ENCODE results near the gene RBM33. TPM values are rescaled to one million over a fixed set of nuclear protein-coding genes. Genes with fewer than 3 reads are reported as not detected.

Gene RBM33
- total RNA-seq, 1 donor from 2014 or later = 50.5 TPM

- Histone ChIP-seq H2AFZ (ENCODE audit: low read depth, low read length) (no peak overlapping the region), H3K27ac (ENCODE audit: low read depth, low read length) (no peak overlapping the region), H3K9me3 (ENCODE audit: insufficient read depth, low read depth, low read length) (no peaks in the 10 kb centered on the region), H3K4me2 (ENCODE audit: low read length) (no peak overlapping the region), H3K4me1 (ENCODE audit: insufficient read depth, low read length) (no peaks in the 10 kb centered on the region), H4K20me1 (ENCODE audit: insufficient read depth, low read length) (no peaks in the 10 kb centered on the region), H3K9ac (ENCODE audit: low read length) (no peak overlapping the region), H3K79me2 (ENCODE audit: insufficient read depth, low read length) (no peaks in the 10 kb centered on the region), H3K27me3 (ENCODE audit: insufficient read depth, low read length) (no peaks in the 10 kb centered on the region), H3K36me3 (ENCODE audit: insufficient read depth, low read length) (no peaks in the 10 kb centered on the region), H3K4me3 (ENCODE audit: insufficient read depth, low read depth, low read length) (no peak overlapping the region)
- Mint-ChIP-seq H3K9me3 (ENCODE audit: unreplicated experiment) (peaks cover 19% of the 10 kb centered on the region), H3K27me3 (ENCODE audit: low read depth, unreplicated experiment) (no peaks in the 10 kb centered on the region), H3K27ac (ENCODE audit: unreplicated experiment) (no peak overlapping the region), H3K4me3 (ENCODE audit: unreplicated experiment) (no peak overlapping the region), H3K4me1 (ENCODE audit: low read depth, unreplicated experiment) (no peaks in the 10 kb centered on the region), H3K36me3 (ENCODE audit: low read depth, unreplicated experiment) (peaks cover 1% of the 10 kb centered on the region)
- FAIRE-seq (no peak), DNase-seq (ENCODE audit: low read depth) (no peak)
- TF ChIP-seq CTCF (IDR thresholded peaks at IDR 0.05; ENCODE audit: insufficient read depth, low read depth, low read length) (no peak), EZH2 (IDR thresholded peaks at IDR 0.05; ENCODE audit: insufficient read depth, low read length) (no peak)
Measured at GRCh38 chr7:155631155-155631554, 13.3 kb upstream of the RBM33 start.

GRCh38 chr7:155635817-155636216, 8.6 kb upstream of the RBM33 start:
- H3K36me3 Mint-ChIP-seq (ENCODE audit: low read depth, unreplicated experiment) = peaks cover 11% of the 10 kb centered on the region
- H3K9me3 Mint-ChIP-seq (ENCODE audit: unreplicated experiment) = peaks cover 38% of the 10 kb centered on the region
- no peaks in the 10 kb centered on the region for H3K27me3 ChIP-seq (ENCODE audit: insufficient read depth, low read length)
- H3K27ac Mint-ChIP-seq (ENCODE audit: unreplicated experiment) = no peak overlapping the region
- no peak overlapping the region for H3K4me2 ChIP-seq (ENCODE audit: low read length)
- H3K27ac ChIP-seq (ENCODE audit: low read depth, low read length) = no peak overlapping the region
- no peaks in the 10 kb centered on the region for H3K36me3 ChIP-seq (ENCODE audit: insufficient read depth, low read length)
- no peak overlapping the region for H3K9ac ChIP-seq (ENCODE audit: low read length)
- no peaks in the 10 kb centered on the region for H3K79me2 ChIP-seq (ENCODE audit: insufficient read depth, low read length)
- TF ChIP-seq CTCF (IDR thresholded peaks at IDR 0.05; ENCODE audit: insufficient read depth, low read depth, low read length) (no peak), EZH2 (IDR thresholded peaks at IDR 0.05; ENCODE audit: insufficient read depth, low read length) (no peak)
- H3K4me3 Mint-ChIP-seq (ENCODE audit: unreplicated experiment) = no peak overlapping the region
- FAIRE-seq = no peak
- peaks cover 25% of the 10 kb centered on the region for H3K9me3 ChIP-seq (ENCODE audit: insufficient read depth, low read depth, low read length)
- DNase-seq (ENCODE audit: low read depth) = no peak
- no peaks in the 10 kb centered on the region for H4K20me1 ChIP-seq (ENCODE audit: insufficient read depth, low read length)
- H2AFZ ChIP-seq (ENCODE audit: low read depth, low read length) = no peak overlapping the region
- H3K4me3 ChIP-seq (ENCODE audit: insufficient read depth, low read depth, low read length) = no peak overlapping the region
- H3K4me1 Mint-ChIP-seq (ENCODE audit: low read depth, unreplicated experiment) = no peaks in the 10 kb centered on the region
- H3K4me1 ChIP-seq (ENCODE audit: insufficient read depth, low read length) = no peaks in the 10 kb centered on the region
- no peaks in the 10 kb centered on the region for H3K27me3 Mint-ChIP-seq (ENCODE audit: low read depth, unreplicated experiment)

- no peak overlapping the region for H3K4me3 Mint-ChIP-seq (ENCODE audit: unreplicated experiment)
- Histone ChIP-seq H3K9ac (ENCODE audit: low read length) (no peak overlapping the region), H3K79me2 (ENCODE audit: insufficient read depth, low read length) (no peaks in the 10 kb centered on the region), H3K36me3 (ENCODE audit: insufficient read depth, low read length) (no peaks in the 10 kb centered on the region), H4K20me1 (ENCODE audit: insufficient read depth, low read length) (no peaks in the 10 kb centered on the region), H3K4me1 (ENCODE audit: insufficient read depth, low read length) (no peaks in the 10 kb centered on the region), H3K27ac (ENCODE audit: low read depth, low read length) (no peak overlapping the region), H3K4me2 (ENCODE audit: low read length) (no peak overlapping the region), H3K4me3 (ENCODE audit: insufficient read depth, low read depth, low read length) (no peak overlapping the region), H3K9me3 (ENCODE audit: insufficient read depth, low read depth, low read length) (peaks cover 25% of the 10 kb centered on the region), H2AFZ (ENCODE audit: low read depth, low read length) (no peak overlapping the region), H3K27me3 (ENCODE audit: insufficient read depth, low read length) (no peaks in the 10 kb centered on the region)
- peaks cover 38% of the 10 kb centered on the region for H3K9me3 Mint-ChIP-seq (ENCODE audit: unreplicated experiment)
- DNase-seq (ENCODE audit: low read depth) (no peak), FAIRE-seq (no peak)
- no peaks in the 10 kb centered on the region for H3K27me3 Mint-ChIP-seq (ENCODE audit: low read depth, unreplicated experiment)
- H3K36me3 Mint-ChIP-seq (ENCODE audit: low read depth, unreplicated experiment) = peaks cover 22% of the 10 kb centered on the region
- TF ChIP-seq EZH2 (IDR thresholded peaks at IDR 0.05; ENCODE audit: insufficient read depth, low read length) = no peak
- TF ChIP-seq CTCF (IDR thresholded peaks at IDR 0.05; ENCODE audit: insufficient read depth, low read depth, low read length) = no peak
- H3K4me1 Mint-ChIP-seq (ENCODE audit: low read depth, unreplicated experiment) = no peaks in the 10 kb centered on the region
- no peak overlapping the region for H3K27ac Mint-ChIP-seq (ENCODE audit: unreplicated experiment)
Measured at GRCh38 chr7:155637155-155637554, 7.3 kb upstream of the RBM33 start.
